ENCODE measurements around the gene GAB1. TPM values are rescaled to one million over a fixed set of nuclear protein-coding genes. Genes with fewer than 3 reads are reported as not detected.

The GAB1 gene
- total and polyA plus RNA-seq, 2 of the 13 experiments (the other 11 are each of a cell fraction or from before 2014, with no cell fraction given) = 8.7 to 14.7 TPM

GRCh38 chr4:143335979-143336780 lies 496 bp upstream of the GAB1 start (continued):
- TF ChIP-seq MAZ (IDR thresholded peaks at IDR 0.05; ENCODE audit: borderline replicate concordance, low read depth, low read length) (peak; percentile 92; the same call in 1 of the 2 replicates), MAZ (CRISPR knock-in tag; IDR thresholded peaks at IDR 0.05; ENCODE audit: low read depth) (peak; percentile 89), ZFP36L1 (CRISPR knock-in tag; IDR thresholded peaks at IDR 0.05) (no peak), GATAD1 (CRISPR knock-in tag; IDR thresholded peaks at IDR 0.05) (no peak), ZNF761 (CRISPR knock-in tag; conservative IDR thresholded peaks at IDR 0.05) (no peak; the same call in 1 of the 2 replicates), ZNF274 (CRISPR knock-in tag; IDR thresholded peaks at IDR 0.05) (peak; percentile 9; the same call in 1 of the 2 replicates), EP300 (IDR thresholded peaks at IDR 0.05; ENCODE audit: low read depth in 2 of 2, low read length in 2 of 2) (no peak), EP300 (CRISPR knock-in tag; IDR thresholded peaks at IDR 0.05; ENCODE audit: borderline replicate concordance) (no peak), ZNF333 (CRISPR knock-in tag; IDR thresholded peaks at IDR 0.05; ENCODE audit: borderline replicate concordance) (no peak; the same call in 1 of the 2 replicates), GLMP (CRISPR knock-in tag; IDR thresholded peaks at IDR 0.05; ENCODE audit: borderline replicate concordance) (no peak), PAWR (CRISPR knock-in tag; IDR thresholded peaks at IDR 0.05; ENCODE audit: borderline replicate concordance) (no peak), ZNF431 (CRISPR knock-in tag; IDR thresholded peaks at IDR 0.05; ENCODE audit: borderline replicate concordance, low read depth) (no peak; the same call in 1 of the 2 replicates), KMT2A (CRISPR knock-in tag; IDR thresholded peaks at IDR 0.05) (peak; percentile 63; the same call in 1 of the 2 replicates), ZBTB4 (CRISPR knock-in tag; IDR thresholded peaks at IDR 0.05; ENCODE audit: borderline replicate concordance) (no peak), NCOA5 (CRISPR knock-in tag; IDR thresholded peaks at IDR 0.05) (no peak), IKZF1 (IDR thresholded peaks at IDR 0.05) (no peak), KDM5B (CRISPR knock-in tag; IDR thresholded peaks at IDR 0.05; ENCODE audit: borderline replicate concordance) (peak; percentile 65; the same call in 1 of the 2 replicates), ZBTB3 (CRISPR knock-in tag; IDR thresholded peaks at IDR 0.05; ENCODE audit: borderline replicate concordance, low read depth) (no peak), SCMH1 (CRISPR knock-in tag; IDR thresholded peaks at IDR 0.05; ENCODE audit: borderline replicate concordance) (no peak), ZNF24 (IDR thresholded peaks at IDR 0.05) (no peak), ZNF460 (CRISPR knock-in tag; IDR thresholded peaks at IDR 0.05; ENCODE audit: borderline replicate concordance) (peak; percentile 22; the same call in 1 of the 2 replicates)
- TF ChIP-seq, protein P1, sequence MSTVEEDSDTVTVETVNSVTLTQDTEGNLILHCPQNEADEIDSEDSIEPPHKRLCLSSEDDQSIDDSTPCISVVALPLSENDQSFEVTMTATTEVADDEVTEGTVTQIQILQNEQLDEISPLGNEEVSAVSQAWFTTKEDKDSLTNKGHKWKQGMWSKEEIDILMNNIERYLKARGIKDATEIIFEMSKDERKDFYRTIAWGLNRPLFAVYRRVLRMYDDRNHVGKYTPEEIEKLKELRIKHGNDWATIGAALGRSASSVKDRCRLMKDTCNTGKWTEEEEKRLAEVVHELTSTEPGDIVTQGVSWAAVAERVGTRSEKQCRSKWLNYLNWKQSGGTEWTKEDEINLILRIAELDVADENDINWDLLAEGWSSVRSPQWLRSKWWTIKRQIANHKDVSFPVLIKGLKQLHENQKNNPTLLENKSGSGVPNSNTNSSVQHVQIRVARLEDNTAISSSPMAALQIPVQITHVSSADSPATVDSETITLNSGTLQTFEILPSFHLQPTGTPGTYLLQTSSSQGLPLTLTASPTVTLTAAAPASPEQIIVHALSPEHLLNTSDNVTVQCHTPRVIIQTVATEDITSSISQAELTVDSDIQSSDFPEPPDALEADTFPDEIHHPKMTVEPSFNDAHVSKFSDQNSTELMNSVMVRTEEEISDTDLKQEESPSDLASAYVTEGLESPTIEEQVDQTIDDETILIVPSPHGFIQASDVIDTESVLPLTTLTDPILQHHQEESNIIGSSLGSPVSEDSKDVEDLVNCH (CRISPR knock-in tag; IDR thresholded peaks at IDR 0.05) = no peak
